Measurements from ENCODE around the gene LTBP1. TPM values are rescaled to one million over a fixed set of nuclear protein-coding genes. Genes with fewer than 3 reads are reported as not detected.

LTBP1 gene
- total and polyA plus RNA-seq, 2 experiments from 2014 or later = 15.7 to 49.8 TPM

DNA sequence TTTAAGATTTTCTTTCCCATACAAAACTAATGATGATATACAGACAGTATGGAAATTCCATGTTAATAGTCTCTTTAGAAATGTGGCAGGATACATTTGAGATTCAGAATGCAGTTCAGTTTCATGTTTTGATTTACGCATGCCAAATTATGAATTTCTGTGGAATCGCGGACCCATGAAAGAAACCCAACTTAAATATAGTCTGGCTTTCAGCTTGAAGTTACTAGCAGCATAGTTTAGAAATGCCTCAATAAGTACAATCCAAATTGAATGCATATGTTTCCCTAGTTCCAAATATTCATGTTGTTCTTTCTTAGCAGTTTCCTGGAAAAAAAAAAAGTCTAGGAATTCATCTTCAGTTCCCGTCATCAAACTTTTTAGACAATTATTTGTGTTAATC is 365.6 kb downstream of the LTBP1 start:
- no peaks in the 10 kb centered on the region for H3K36me3 Mint-ChIP-seq (ENCODE audit: low read depth)
- Histone ChIP-seq H3K4me1 (ENCODE audit: insufficient read depth) (0 out of 2 replicates have a peak, but pooled peaks cover 2% of the 10 kb centered on the region), H3K27me3 (ENCODE audit: insufficient read depth) (no peaks in the 10 kb centered on the region), H3K79me2 (replicated peaks; ENCODE audit: insufficient read depth) (no peaks in the 10 kb centered on the region), H4K20me1 (replicated peaks; ENCODE audit: insufficient read depth) (no peaks in the 10 kb centered on the region), H3F3A (replicated peaks; ENCODE audit: low read depth) (no peaks in the 10 kb centered on the region), H3K4me3 (no peak overlapping the region), H2AFZ (no peak overlapping the region), H3K9me2 (ENCODE audit: insufficient read depth) (no peaks in the 10 kb centered on the region), H3K36me3 (ENCODE audit: insufficient read depth) (no peaks in the 10 kb centered on the region), H3K4me2 (no peak overlapping the region), H3K27ac (ENCODE audit: low read depth) (no peak overlapping the region)
- no peak overlapping the region for H3K4me3 Mint-ChIP-seq
- no peak for TF ChIP-seq EZH2phosphoT487 (IDR thresholded peaks at IDR 0.05; ENCODE audit: unreplicated experiment)
- TF ChIP-seq ZNF331 (CRISPR knock-in tag; IDR thresholded peaks at IDR 0.05; ENCODE audit: low read depth) = no peak
- TF ChIP-seq, protein P1, sequence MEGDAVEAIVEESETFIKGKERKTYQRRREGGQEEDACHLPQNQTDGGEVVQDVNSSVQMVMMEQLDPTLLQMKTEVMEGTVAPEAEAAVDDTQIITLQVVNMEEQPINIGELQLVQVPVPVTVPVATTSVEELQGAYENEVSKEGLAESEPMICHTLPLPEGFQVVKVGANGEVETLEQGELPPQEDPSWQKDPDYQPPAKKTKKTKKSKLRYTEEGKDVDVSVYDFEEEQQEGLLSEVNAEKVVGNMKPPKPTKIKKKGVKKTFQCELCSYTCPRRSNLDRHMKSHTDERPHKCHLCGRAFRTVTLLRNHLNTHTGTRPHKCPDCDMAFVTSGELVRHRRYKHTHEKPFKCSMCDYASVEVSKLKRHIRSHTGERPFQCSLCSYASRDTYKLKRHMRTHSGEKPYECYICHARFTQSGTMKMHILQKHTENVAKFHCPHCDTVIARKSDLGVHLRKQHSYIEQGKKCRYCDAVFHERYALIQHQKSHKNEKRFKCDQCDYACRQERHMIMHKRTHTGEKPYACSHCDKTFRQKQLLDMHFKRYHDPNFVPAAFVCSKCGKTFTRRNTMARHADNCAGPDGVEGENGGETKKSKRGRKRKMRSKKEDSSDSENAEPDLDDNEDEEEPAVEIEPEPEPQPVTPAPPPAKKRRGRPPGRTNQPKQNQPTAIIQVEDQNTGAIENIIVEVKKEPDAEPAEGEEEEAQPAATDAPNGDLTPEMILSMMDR (conservative IDR thresholded peaks at IDR 0.05; ENCODE audit: low read depth in 2 of 2) = no peak
- TF ChIP-seq EZH2 (IDR thresholded peaks at IDR 0.05; ENCODE audit: low read depth, unreplicated experiment) = no peak
- TF ChIP-seq CREB1 (CRISPR knock-in tag; IDR thresholded peaks at IDR 0.05; ENCODE audit: low read depth) = no peak
- TF ChIP-seq, protein P2, sequence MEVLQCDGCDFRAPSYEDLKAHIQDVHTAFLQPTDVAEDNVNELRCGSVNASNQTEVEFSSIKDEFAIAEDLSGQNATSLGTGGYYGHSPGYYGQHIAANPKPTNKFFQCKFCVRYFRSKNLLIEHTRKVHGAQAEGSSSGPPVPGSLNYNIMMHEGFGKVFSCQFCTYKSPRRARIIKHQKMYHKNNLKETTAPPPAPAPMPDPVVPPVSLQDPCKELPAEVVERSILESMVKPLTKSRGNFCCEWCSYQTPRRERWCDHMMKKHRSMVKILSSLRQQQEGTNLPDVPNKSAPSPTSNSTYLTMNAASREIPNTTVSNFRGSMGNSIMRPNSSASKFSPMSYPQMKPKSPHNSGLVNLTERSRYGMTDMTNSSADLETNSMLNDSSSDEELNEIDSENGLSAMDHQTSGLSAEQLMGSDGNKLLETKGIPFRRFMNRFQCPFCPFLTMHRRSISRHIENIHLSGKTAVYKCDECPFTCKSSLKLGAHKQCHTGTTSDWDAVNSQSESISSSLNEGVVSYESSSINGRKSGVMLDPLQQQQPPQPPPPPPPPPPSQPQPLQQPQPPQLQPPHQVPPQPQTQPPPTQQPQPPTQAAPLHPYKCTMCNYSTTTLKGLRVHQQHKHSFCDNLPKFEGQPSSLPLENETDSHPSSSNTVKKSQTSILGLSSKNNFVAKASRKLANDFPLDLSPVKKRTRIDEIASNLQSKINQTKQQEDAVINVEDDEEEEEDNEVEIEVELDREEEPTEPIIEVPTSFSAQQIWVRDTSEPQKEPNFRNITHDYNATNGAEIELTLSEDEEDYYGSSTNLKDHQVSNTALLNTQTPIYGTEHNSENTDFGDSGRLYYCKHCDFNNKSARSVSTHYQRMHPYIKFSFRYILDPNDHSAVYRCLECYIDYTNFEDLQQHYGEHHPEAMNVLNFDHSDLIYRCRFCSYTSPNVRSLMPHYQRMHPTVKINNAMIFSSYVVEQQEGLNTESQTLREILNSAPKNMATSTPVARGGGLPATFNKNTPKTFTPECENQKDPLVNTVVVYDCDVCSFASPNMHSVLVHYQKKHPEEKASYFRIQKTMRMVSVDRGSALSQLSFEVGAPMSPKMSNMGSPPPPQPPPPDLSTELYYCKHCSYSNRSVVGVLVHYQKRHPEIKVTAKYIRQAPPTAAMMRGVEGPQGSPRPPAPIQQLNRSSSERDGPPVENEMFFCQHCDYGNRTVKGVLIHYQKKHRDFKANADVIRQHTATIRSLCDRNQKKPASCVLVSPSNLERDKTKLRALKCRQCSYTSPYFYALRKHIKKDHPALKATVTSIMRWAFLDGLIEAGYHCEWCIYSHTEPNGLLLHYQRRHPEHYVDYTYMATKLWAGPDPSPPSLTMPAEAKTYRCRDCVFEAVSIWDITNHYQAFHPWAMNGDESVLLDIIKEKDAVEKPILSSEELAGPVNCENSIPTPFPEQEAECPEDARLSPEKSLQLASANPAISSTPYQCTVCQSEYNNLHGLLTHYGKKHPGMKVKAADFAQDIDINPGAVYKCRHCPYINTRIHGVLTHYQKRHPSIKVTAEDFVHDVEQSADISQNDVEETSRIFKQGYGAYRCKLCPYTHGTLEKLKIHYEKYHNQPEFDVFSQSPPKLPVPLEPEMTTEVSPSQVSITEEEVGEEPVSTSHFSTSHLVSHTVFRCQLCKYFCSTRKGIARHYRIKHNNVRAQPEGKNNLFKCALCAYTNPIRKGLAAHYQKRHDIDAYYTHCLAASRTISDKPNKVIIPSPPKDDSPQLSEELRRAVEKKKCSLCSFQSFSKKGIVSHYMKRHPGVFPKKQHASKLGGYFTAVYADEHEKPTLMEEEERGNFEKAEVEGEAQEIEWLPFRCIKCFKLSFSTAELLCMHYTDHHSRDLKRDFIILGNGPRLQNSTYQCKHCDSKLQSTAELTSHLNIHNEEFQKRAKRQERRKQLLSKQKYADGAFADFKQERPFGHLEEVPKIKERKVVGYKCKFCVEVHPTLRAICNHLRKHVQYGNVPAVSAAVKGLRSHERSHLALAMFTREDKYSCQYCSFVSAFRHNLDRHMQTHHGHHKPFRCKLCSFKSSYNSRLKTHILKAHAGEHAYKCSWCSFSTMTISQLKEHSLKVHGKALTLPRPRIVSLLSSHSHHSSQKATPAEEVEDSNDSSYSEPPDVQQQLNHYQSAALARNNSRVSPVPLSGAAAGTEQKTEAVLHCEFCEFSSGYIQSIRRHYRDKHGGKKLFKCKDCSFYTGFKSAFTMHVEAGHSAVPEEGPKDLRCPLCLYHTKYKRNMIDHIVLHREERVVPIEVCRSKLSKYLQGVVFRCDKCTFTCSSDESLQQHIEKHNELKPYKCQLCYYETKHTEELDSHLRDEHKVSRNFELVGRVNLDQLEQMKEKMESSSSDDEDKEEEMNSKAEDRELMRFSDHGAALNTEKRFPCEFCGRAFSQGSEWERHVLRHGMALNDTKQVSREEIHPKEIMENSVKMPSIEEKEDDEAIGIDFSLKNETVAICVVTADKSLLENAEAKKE (CRISPR knock-in tag; IDR thresholded peaks at IDR 0.05) = no peak
- TF ChIP-seq NANOG (IDR thresholded peaks at IDR 0.05; ENCODE audit: borderline replicate concordance) = no peak
- no peak for TF ChIP-seq STAT1 (IDR thresholded peaks at IDR 0.05; ENCODE audit: unreplicated experiment)
- no peak for TF ChIP-seq JUNB (IDR thresholded peaks at IDR 0.05; ENCODE audit: unreplicated experiment)
- TF ChIP-seq POLR2AphosphoS5 (IDR thresholded peaks at IDR 0.05; ENCODE audit: low read depth) = no peak
- no peak for TF ChIP-seq ZNF114 (CRISPR knock-in tag; IDR thresholded peaks at IDR 0.05)
- TF ChIP-seq, protein P3, sequence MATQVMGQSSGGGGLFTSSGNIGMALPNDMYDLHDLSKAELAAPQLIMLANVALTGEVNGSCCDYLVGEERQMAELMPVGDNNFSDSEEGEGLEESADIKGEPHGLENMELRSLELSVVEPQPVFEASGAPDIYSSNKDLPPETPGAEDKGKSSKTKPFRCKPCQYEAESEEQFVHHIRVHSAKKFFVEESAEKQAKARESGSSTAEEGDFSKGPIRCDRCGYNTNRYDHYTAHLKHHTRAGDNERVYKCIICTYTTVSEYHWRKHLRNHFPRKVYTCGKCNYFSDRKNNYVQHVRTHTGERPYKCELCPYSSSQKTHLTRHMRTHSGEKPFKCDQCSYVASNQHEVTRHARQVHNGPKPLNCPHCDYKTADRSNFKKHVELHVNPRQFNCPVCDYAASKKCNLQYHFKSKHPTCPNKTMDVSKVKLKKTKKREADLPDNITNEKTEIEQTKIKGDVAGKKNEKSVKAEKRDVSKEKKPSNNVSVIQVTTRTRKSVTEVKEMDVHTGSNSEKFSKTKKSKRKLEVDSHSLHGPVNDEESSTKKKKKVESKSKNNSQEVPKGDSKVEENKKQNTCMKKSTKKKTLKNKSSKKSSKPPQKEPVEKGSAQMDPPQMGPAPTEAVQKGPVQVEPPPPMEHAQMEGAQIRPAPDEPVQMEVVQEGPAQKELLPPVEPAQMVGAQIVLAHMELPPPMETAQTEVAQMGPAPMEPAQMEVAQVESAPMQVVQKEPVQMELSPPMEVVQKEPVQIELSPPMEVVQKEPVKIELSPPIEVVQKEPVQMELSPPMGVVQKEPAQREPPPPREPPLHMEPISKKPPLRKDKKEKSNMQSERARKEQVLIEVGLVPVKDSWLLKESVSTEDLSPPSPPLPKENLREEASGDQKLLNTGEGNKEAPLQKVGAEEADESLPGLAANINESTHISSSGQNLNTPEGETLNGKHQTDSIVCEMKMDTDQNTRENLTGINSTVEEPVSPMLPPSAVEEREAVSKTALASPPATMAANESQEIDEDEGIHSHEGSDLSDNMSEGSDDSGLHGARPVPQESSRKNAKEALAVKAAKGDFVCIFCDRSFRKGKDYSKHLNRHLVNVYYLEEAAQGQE (IDR thresholded peaks at IDR 0.05; ENCODE audit: unreplicated experiment) = no peak
- TF ChIP-seq, protein P4, sequence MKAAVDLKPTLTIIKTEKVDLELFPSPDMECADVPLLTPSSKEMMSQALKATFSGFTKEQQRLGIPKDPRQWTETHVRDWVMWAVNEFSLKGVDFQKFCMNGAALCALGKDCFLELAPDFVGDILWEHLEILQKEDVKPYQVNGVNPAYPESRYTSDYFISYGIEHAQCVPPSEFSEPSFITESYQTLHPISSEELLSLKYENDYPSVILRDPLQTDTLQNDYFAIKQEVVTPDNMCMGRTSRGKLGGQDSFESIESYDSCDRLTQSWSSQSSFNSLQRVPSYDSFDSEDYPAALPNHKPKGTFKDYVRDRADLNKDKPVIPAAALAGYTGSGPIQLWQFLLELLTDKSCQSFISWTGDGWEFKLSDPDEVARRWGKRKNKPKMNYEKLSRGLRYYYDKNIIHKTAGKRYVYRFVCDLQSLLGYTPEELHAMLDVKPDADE (IDR thresholded peaks at IDR 0.05) = no peak
- H3K27ac Mint-ChIP-seq = no peak overlapping the region
- ATAC-seq (no peak), DNase-seq (ENCODE audit: low spot score) (no peak)
- no peaks in the 10 kb centered on the region; the same call in 2 of the 3 replicates for H3K4me1 Mint-ChIP-seq
- no peaks in the 10 kb centered on the region for H3K27me3 Mint-ChIP-seq (ENCODE audit: insufficient read depth, low read depth, poor library complexity)
- no peaks in the 10 kb centered on the region for H3K9me3 Mint-ChIP-seq

All from GM23338 (cell line).